Endothelial cell of umbilical vein (primary cell): Measurements from ENCODE around the gene ZNF74. TPM values are rescaled to one million over a fixed set of nuclear protein-coding genes. Genes with fewer than 3 reads are reported as not detected.
"Not testable (repeated sequence)": the region's sequence is repeated elsewhere in the genome, so short reads cannot be mapped to it uniquely, and the experiment has no call there.

Experiments
- BruUV-seq: library from RNA; stranded (reverse); fragments of 400-500 nt; replicated peaks from 2 replicates; lab custom pipeline; 2021; lab: Mats Ljungman, UMichigan
- CTCF ChIA-PET: fragments of 300-600, 350-600 bp; sonication (Branson Sonifier 250); formaldehyde crosslinking; loops from one replicate; lab custom pipeline; 2021; ENCODE audit warnings: antibody characterized with exemption, inconsistent platforms; lab: Charles Lee
- POLR2A ChIA-PET: fragments of 300-600, 350-600 bp; sonication (Branson Sonifier 250); formaldehyde crosslinking; loops from one replicate; lab custom pipeline; 2021; ENCODE audit warnings: antibody characterized with exemption, inconsistent platforms; lab: Charles Lee
- DNase-seq: peaks from one replicate; pipeline ENCODE4 v3.0.0-alpha.2; 2011; ENCODE audit warnings: low read depth, low spot score
- FAIRE-seq: peaks from 2 replicates; lab custom pipeline; 2011; peaks lifted over from hg19 to GRCh38; lab: Jason Lieb, UNC
- H2AFZ ChIP-seq: 2 replicates; pipeline ENCODE4 v1.6.0; 2012; ENCODE audit warnings: low read depth, low read length, control low read depth, inconsistent platforms
- H3K27ac ChIP-seq: 2 replicates; pipeline ENCODE4 v1.5.1; 2011; ENCODE audit warnings: low read depth, mild to moderate bottlenecking, control low read depth, low read length, moderate library complexity; ENCODE audit not compliant: insufficient read depth
- H3K27me3 ChIP-seq, 2 experiments: 2 replicates each; pipeline versions ENCODE4 v1.6.0 to v1.6.1; 2011; ENCODE audit warnings: low read length in 2 of 2, mixed read lengths in 1 of 2; ENCODE audit not compliant: control insufficient read depth in 2 of 2, insufficient read depth in 2 of 2
- H3K36me3 ChIP-seq, 2 experiments: 2 replicates in 1 of 2; 3 replicates in 1 of 2; pipeline ENCODE4 v1.5.1; 2011; ENCODE audit warnings: low read length in 2 of 2, mild to moderate bottlenecking in 1 of 2, moderate library complexity in 1 of 2; ENCODE audit not compliant: control insufficient read depth in 2 of 2, insufficient read depth in 2 of 2; ENCODE audit errors: extremely low read depth in 1 of 2
- H3K4me1 ChIP-seq: 3 replicates; pipeline ENCODE4 v1.5.1; 2011; ENCODE audit warnings: mild to moderate bottlenecking, low read length; ENCODE audit not compliant: control insufficient read depth, insufficient read depth; ENCODE audit errors: extremely low read depth
- H3K4me2 ChIP-seq: 2 replicates; pipeline ENCODE4 v1.6.1; 2011; ENCODE audit warnings: low read length, control low read depth, mixed read lengths; ENCODE audit not compliant: insufficient read depth
- H3K4me3 ChIP-seq, 3 experiments: fragments of 200-600 bp in 1 of 3; sonication (generic), shearing (Covaris generic) in 1 of 3; replicated peaks in 1 of 3; 2 replicates each; pipeline ENCODE4 v1.5.1; 2011 to 2016; ENCODE audit warnings: control low read depth in 3 of 3, low read length in 3 of 3, mild to moderate bottlenecking in 2 of 3, inconsistent platforms in 1 of 3, low read depth in 1 of 3, moderate library complexity in 1 of 3; ENCODE audit not compliant: insufficient read depth in 1 of 3
- H3K79me2 ChIP-seq: 2 replicates; pipeline ENCODE4 v1.6.0; 2012; ENCODE audit warnings: low read length, inconsistent platforms; ENCODE audit not compliant: control insufficient read depth, insufficient read depth
- H3K9ac ChIP-seq: replicated peaks from 2 replicates; pipeline ENCODE3; 2011; ENCODE audit warnings: low read length, control low read depth; ENCODE audit not compliant: insufficient read depth; ENCODE audit errors: extremely low read depth
- H3K9me1 ChIP-seq: replicated peaks from 3 replicates; pipeline ENCODE4 v1.6.0; 2011; ENCODE audit warnings: mild to moderate bottlenecking, low read length; ENCODE audit not compliant: control insufficient read depth, insufficient read depth; ENCODE audit errors: extremely low read depth
- H3K9me3 ChIP-seq: replicated peaks from 2 replicates; pipeline ENCODE4 v1.5.1; 2012; ENCODE audit warnings: low read length, inconsistent platforms; ENCODE audit not compliant: control insufficient read depth, insufficient read depth
- H4K20me1 ChIP-seq: replicated peaks from 2 replicates; pipeline ENCODE3; 2011; ENCODE audit warnings: mild to moderate bottlenecking, low read length; ENCODE audit not compliant: control insufficient read depth, insufficient read depth; ENCODE audit errors: extremely low read depth
- CTCF ChIP-seq, 2 donors: IDR thresholded peaks; 1 replicate in 1 of 2; 2 replicates in 1 of 2; pipeline ENCODE4 v1.5.1; 2011; ENCODE audit warnings: low read length in 2 of 2, mild to moderate bottlenecking in 2 of 2, moderate library complexity in 2 of 2, control low read depth in 1 of 2, inconsistent platforms in 1 of 2, low read depth in 1 of 2; ENCODE audit not compliant: insufficient read depth in 1 of 2; ENCODE audit errors: extremely low read depth in 1 of 2
- EZH2 ChIP-seq: IDR thresholded peaks from 2 replicates; pipeline ENCODE4 v1.6.1; 2012; ENCODE audit warnings: borderline replicate concordance, low read depth, mild to moderate bottlenecking, moderate library complexity, low read length, inconsistent platforms; ENCODE audit not compliant: severe bottlenecking
- FOS ChIP-seq: IDR thresholded peaks from 2 replicates; pipeline ENCODE4 v1.6.1; 2011; ENCODE audit warnings: mild to moderate bottlenecking, low read length, moderate library complexity, borderline replicate concordance; ENCODE audit not compliant: insufficient read depth
- GATA2 ChIP-seq: IDR thresholded peaks from 2 replicates; pipeline ENCODE4 v1.7.0; 2011; ENCODE audit warnings: low read depth, mild to moderate bottlenecking, moderate library complexity, mixed read lengths, low read length; ENCODE audit not compliant: insufficient read length, insufficient read depth
- JUN ChIP-seq: IDR thresholded peaks from 2 replicates; pipeline ENCODE4 v1.6.1; 2011; ENCODE audit warnings: borderline replicate concordance, low read depth; ENCODE audit not compliant: insufficient read length, insufficient read depth
- MAX ChIP-seq: IDR thresholded peaks from 2 replicates; pipeline ENCODE4 v1.6.1; 2011; ENCODE audit not compliant: insufficient read depth, insufficient read length
- MYC ChIP-seq: IDR thresholded peaks from one replicate; pipeline ENCODE4 v1.6.1; 2011; ENCODE audit warnings: mild to moderate bottlenecking, low read depth, low read length
- POLR2A ChIP-seq: IDR thresholded peaks from 2 replicates; pipeline ENCODE4 v1.6.1; 2012; ENCODE audit warnings: low read depth, mild to moderate bottlenecking, control low read depth, low read length
- POLR2AphosphoS5 ChIP-seq: IDR thresholded peaks from 2 replicates; pipeline ENCODE4 v1.6.1; 2012; ENCODE audit warnings: low read depth, mild to moderate bottlenecking, control low read depth, low read length, moderate library complexity; ENCODE audit not compliant: insufficient read depth
- dilution Hi-C: fragments of 300-500 bp; cut with MboI; formaldehyde crosslinking; loops from one replicate; pipeline ENCODE4 v1.15.0; 2019; ENCODE audit warnings: low sequenced_read_pairs; ENCODE audit not compliant: extremely low pct_ligation_motif_present
- intact Hi-C: fragments of 100-400 bp; cut with micrococcal nuclease; formaldehyde crosslinking; loops from one replicate; pipeline ENCODE4 v1.10.0; 2022
- polyA plus RNA-seq, 4 experiments: library from polyadenylated mRNA; depleted of rRNA in 3 of 4; stranded (reverse) in 3 of 4; unstranded in 1 of 4; fragments of >200 nt; gene quantifications; 2 replicates each; pipeline versions ENCODE4 v1.2.1 to v1.2.3, GENCODE V29; 2011 to 2012; ENCODE audit warnings: missing spikeins in 1 of 4
- total RNA-seq: library from RNA; stranded (reverse); gene quantifications from 2 replicates; pipeline ENCODE4 v1.2.3, GENCODE V29; 2021

The ZNF74 gene
- total and polyA plus RNA-seq, 2 donors (not counting 3 experiments of a cell fraction or from before 2014, with no cell fraction given), result 8.6 to 13.4 TPM

GRCh38 chr22:20450551-20450906 lies 56.6 kb downstream of the ZNF74 start:
- no peak for DNase-seq
- CTCF ChIA-PET, result interaction anchor here (1.0 kb wide), 1 partner anchor 32 kb away, joined by 3 read pairs; no protein-coding TSS in a partner anchor
- Histone ChIP-seq H3K4me3 (no peak overlapping the region), H3K4me1 (no peaks in the 10 kb centered on the region), H3K4me2 (no peak overlapping the region), H4K20me1 (no peaks in the 10 kb centered on the region), H3K27ac (no peak overlapping the region), H3K9ac (no peak overlapping the region), H3K36me3 (peaks cover 0 to 2% of the 10 kb centered on the region in 2 experiments), H3K27me3 (no peaks in the 10 kb centered on the region), H3K9me3 (no peaks in the 10 kb centered on the region), H3K9me1 (no peaks in the 10 kb centered on the region), H2AFZ (no peak overlapping the region), H3K79me2 (no peaks in the 10 kb centered on the region)
- TF ChIP-seq CTCF (IDR thresholded peaks at IDR 0.05; ENCODE audit: extremely low read depth in 1 of 2, insufficient read depth in 1 of 2, low read depth in 1 of 2, low read length in 2 of 2) (no peak), MAX (no peak), POLR2A (no peak), EZH2 (no peak), GATA2 (no peak), JUN (no peak), POLR2AphosphoS5 (no peak), FOS (no peak), MYC (no peak)
- intact Hi-C loops (no loop called here), dilution Hi-C loops (no loop called here)
- no TSS peak for BruUV-seq
- no peak for FAIRE-seq
- POLR2A ChIA-PET, result no interaction called here

- BruUV-seq, H4K20me1 ChIP-seq, DNase-seq, H3K9me1 ChIP-seq, dilution Hi-C loops, H3K4me3 ChIP-seq, H3K36me3 ChIP-seq, H3K27me3 ChIP-seq, H3K4me1 ChIP-seq, H3K79me2 ChIP-seq, H3K9me3 ChIP-seq, H3K27ac ChIP-seq, H3K9ac ChIP-seq, FAIRE-seq, POLR2A ChIA-PET, H3K4me2 ChIP-seq, intact Hi-C loops, H2AFZ ChIP-seq: not testable (repeated sequence)
- CTCF ChIA-PET, result interaction anchor here (1.0 kb wide), 1 partner anchor 33 kb away, joined by 3 read pairs; no protein-coding TSS in a partner anchor
Observed at GRCh38 chr22:20451129-20451778, 57.3 kb downstream of the ZNF74 start.
